HUES64 (cell line): ENCODE measurements around the gene TNS3.

Source experiments
- H3K27ac ChIP-seq: 2 replicates; pipeline ENCODE4 v1.7.0; 2013; ENCODE audit warnings: low read depth, low read length, inconsistent platforms
- H3K27me3 ChIP-seq: 2 replicates; pipeline ENCODE4 v1.6.1; 2013; ENCODE audit warnings: mild to moderate bottlenecking, low read length; ENCODE audit not compliant: insufficient read depth
- H3K36me3 ChIP-seq: 2 replicates; pipeline ENCODE4 v1.6.1; 2013; ENCODE audit warnings: mild to moderate bottlenecking, low read length; ENCODE audit not compliant: insufficient read depth
- H3K4me1 ChIP-seq: 2 replicates; pipeline ENCODE4 v1.6.1; 2013; ENCODE audit warnings: mild to moderate bottlenecking, low read length, moderate library complexity; ENCODE audit not compliant: insufficient read depth
- H3K4me3 ChIP-seq: 2 replicates; pipeline ENCODE4 v1.5.1; 2013; ENCODE audit warnings: mild to moderate bottlenecking, low read length, moderate library complexity
- H3K9ac ChIP-seq: 2 replicates; pipeline ENCODE4 v1.6.1; 2013; ENCODE audit warnings: mild to moderate bottlenecking, low read depth, low read length
- H3K9me3 ChIP-seq: 2 replicates; pipeline ENCODE4 v1.6.1; 2013; ENCODE audit warnings: low read depth, low read length; ENCODE audit not compliant: insufficient read depth
- WGBS: fragments of 150-250, 120-280 bp; methylation state at CpG from one replicate; pipeline ENCODE4 v1.1.7; 2013; ENCODE audit warnings: missing lambda C conversion rate; 5-methylcytosine and 5-hydroxymethylcytosine counted together

The TNS3 gene

DNA sequence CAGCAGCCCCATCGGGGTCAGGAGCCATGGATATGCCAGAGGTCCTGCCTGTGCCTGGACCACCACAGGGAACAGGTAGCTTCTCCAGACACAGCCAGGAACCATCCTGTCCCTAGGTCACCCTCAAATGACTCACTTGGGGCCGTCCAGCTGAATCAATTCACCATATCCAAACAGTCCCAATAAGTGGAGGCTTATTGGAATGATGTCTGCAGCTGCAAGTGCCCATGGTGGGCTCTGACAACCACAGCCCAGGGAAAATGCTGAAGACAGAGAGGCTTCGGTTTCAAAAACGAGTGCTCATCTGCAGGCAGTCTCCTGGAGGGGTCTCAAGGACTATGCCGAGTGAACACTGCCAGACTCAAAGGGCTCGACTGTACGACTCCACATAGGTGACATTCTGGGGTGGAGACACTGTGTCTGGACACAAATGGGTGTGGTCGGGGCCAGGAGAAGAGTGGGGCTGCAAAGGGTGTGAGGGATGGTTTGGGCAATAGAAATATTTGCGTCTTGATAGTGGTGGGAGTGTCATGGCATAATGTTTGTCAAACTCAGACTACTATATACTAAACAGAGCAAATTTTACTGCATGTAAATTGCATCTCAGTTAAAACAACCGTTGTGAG is 204.8 kb downstream of the TNS3 start:
- H3K27ac ChIP-seq: no peak overlapping the region
- no peak overlapping the region for H3K4me3 ChIP-seq
- no peaks in the 10 kb centered on the region for H3K36me3 ChIP-seq
- H3K9me3 ChIP-seq: no peaks in the 10 kb centered on the region
- H3K4me1 ChIP-seq: peaks cover 37% of the 10 kb centered on the region
- no peak overlapping the region for H3K9ac ChIP-seq
- no peaks in the 10 kb centered on the region for H3K27me3 ChIP-seq
- 93% methylated on average over 9 of the region's 10 CpGs for WGBS

DNA sequence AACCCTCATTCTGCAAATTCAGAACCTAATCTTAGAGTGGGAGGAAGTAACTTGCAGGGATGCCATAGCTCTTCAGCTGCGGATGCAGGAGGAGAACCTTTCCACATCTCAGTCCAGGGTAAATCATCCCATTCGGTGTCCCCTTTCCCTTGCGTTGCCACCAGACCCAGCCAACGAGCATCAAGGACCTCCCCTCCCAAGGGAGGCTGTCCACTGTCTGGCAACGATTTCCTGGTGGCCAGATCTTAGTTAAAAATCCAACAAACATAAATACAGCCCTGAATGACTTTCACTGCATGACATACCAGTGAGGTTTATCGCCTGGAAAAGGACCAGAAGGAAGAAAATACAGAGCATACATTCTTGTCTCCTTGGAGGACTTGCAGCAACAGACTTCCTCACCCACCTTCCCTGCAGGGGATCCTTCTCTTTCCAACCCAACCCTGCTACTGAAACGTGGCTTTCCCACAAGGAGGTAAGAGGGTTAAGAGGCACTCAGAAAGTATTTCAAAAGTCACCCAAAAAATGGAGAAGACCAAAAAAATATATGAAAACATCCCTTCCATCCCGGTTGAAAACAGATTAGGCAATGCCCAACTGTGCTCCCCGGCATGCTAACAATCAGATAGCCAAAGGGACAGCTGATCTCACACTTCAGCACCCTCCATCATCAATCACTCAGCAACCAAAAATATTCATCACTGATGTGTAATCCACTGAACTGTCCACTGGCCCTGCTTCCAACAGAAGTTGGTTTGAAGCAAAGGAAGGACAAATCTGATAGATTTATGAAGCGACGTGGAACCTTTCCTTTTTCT is 206.6 kb downstream of the TNS3 start:
- Histone ChIP-seq H3K9ac (no peak overlapping the region), H3K27me3 (no peaks in the 10 kb centered on the region), H3K4me1 (peaks cover 26% of the 10 kb centered on the region), H3K27ac (no peak overlapping the region), H3K9me3 (no peaks in the 10 kb centered on the region), H3K4me3 (no peak overlapping the region), H3K36me3 (no peaks in the 10 kb centered on the region)
- 91% methylated on average over 9 of the region's 11 CpGs for WGBS

DNA sequence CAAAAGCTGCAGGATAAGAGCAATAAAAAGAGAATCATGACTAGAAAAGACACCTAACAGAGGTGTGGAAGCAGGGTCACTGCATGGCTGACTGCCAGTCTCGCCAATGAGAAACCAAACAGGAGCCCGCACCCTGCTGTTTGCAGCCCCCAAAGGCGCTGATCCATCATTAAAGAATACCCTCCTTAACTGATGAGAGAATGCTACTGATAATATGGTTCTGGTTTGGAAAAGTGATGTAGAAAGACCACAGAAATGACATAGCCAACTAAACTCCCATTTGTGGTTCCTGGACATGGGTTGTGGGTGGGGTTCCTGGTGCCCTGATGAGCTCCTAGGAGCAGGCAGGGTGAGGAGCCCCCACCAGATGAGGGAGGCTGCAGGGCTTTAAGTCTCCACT is 207.4 kb downstream of the TNS3 start:
- H3K27me3 ChIP-seq: no peaks in the 10 kb centered on the region
- peaks cover 18% of the 10 kb centered on the region for H3K4me1 ChIP-seq
- no peaks in the 10 kb centered on the region for H3K36me3 ChIP-seq
- no peak overlapping the region for H3K27ac ChIP-seq
- no peak overlapping the region for H3K9ac ChIP-seq
- no peaks in the 10 kb centered on the region for H3K9me3 ChIP-seq
- no peak overlapping the region for H3K4me3 ChIP-seq
- WGBS: 97% methylated on average over 3 of the region's 3 CpGs

DNA sequence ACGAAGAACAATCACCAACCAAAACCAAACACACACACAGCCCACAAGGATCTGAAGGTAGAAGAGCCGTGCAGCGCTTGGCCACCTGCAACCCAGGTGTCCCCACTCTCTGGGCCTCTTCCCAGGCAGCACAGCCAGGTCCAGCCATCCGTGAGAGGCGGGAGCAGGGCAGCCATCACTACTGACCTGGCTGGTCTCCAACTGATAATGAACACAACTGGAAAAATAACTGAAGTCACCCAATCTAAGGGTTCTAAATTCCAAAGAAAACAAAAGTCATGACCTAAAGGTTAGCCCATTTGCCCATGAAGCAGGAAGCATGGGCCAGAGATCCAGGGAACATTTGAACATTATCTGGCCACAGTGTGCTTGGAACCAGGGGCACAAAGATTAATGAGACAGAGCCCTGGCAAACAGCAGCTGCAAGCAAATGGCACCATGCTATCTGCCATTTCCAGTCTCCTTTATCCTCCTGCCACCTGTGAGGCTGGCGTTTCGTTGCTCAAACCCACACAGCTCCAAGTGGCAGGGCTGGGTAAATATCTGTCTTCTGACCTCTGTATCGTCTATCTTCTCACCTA is 207.9 kb downstream of the TNS3 start:
- Histone ChIP-seq H3K36me3 (peaks cover 4% of the 10 kb centered on the region), H3K9me3 (no peaks in the 10 kb centered on the region), H3K27ac (no peak overlapping the region), H3K4me1 (peaks cover 12% of the 10 kb centered on the region), H3K4me3 (no peak overlapping the region), H3K27me3 (no peaks in the 10 kb centered on the region), H3K9ac (no peak overlapping the region)
- 92% methylated on average over 8 of the region's 8 CpGs for WGBS

DNA sequence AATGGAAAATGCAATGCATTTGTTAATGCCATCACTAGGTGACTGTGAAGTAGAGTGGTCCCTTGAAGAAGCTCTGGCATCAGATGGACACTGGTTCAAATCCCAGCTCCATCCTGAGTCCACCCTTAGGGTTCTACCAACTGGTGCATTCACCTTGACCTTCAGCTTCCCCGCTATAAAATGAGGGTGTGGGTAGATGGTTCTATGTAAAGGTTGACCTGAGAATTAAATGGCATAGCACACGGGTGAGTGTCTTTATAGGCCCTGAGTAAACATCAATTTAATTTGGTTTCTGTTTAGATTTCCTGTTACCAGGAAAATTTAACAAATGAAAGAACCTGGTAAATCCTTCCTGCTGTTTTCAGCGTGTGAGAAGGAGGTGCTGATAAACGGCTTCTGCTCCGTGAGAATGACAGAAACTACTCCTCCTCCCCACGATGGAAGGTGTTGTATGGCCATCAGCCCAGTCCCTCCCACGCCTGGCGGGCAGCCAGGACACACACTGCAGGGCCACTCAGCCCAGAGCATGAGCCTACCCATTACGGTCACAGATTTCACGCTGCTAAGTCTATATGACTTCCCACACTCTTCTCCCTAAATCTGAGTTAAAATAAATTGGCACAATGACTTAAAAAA is 210.1 kb downstream of the TNS3 start:
- no peak overlapping the region for H3K9ac ChIP-seq
- no peaks in the 10 kb centered on the region for H3K9me3 ChIP-seq
- H3K27ac ChIP-seq: no peak overlapping the region; the same call in 1 of the 2 replicates
- H3K27me3 ChIP-seq: no peaks in the 10 kb centered on the region
- no peak overlapping the region for H3K4me3 ChIP-seq
- H3K36me3 ChIP-seq: peaks cover 14% of the 10 kb centered on the region
- H3K4me1 ChIP-seq: peaks cover 12% of the 10 kb centered on the region
- WGBS: 31% methylated on average over 10 of the region's 10 CpGs

DNA sequence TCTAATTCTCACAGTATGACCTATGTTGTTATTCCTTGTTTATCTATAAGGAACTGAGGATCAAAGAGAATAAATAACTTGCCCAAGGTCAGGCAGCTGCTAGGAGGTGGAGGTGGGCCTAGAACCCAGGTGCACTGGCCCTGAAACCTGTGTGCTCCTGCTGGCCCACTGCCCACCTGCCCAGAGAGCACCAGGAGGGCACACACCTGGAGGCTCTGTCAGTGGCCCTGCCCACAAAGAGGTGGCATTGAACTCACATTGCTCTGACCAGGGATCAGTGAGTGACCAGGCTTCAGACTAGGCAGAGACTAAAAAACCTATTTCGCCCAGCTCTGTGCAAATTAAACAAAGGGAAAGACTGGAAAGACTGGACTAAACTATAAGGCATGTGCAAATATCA is 210.6 kb downstream of the TNS3 start:
- Histone ChIP-seq H3K4me1 (peaks cover 12% of the 10 kb centered on the region), H3K36me3 (peaks cover 14% of the 10 kb centered on the region), H3K27ac (no peak overlapping the region), H3K9me3 (no peaks in the 10 kb centered on the region), H3K9ac (no peak overlapping the region), H3K27me3 (no peaks in the 10 kb centered on the region), H3K4me3 (no peak overlapping the region)
- WGBS: 90% methylated on average over 1 of the region's 1 CpG

DNA sequence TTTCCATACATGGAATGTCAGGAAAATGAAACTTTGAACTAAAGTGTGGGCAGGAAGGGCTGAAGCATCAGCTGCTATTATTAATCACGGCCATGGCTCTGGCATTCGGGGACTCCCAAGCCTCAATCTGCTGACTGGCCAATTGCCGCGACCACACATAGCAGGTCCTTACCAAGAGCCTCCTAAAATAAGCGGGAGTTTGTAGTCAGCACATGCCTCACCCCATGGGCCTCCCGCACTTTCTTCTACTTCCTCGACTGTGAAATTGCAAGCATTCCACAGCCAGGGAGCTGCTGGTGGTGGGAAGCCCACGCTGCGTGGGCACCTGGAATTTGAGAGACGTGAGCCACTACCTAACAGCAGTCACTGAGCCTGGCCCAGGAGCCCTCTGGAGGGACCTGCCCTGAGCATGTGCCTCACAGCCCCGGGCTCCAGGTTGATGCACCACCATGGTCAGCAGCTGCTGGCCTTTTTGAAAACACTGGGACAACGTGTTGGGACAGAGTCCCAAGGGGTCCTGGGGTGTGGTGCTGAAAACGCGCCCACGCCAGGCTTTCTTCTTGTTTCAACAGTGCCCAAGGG is 211.4 kb downstream of the TNS3 start:
- H3K9me3 ChIP-seq: no peaks in the 10 kb centered on the region
- no peaks in the 10 kb centered on the region for H3K27me3 ChIP-seq
- peaks cover 14% of the 10 kb centered on the region for H3K36me3 ChIP-seq
- WGBS: 89% methylated on average over 15 of the region's 15 CpGs
- H3K9ac ChIP-seq: no peak overlapping the region
- H3K27ac ChIP-seq: no peak overlapping the region
- H3K4me1 ChIP-seq: peaks cover 12% of the 10 kb centered on the region
- H3K4me3 ChIP-seq: no peak overlapping the region

DNA sequence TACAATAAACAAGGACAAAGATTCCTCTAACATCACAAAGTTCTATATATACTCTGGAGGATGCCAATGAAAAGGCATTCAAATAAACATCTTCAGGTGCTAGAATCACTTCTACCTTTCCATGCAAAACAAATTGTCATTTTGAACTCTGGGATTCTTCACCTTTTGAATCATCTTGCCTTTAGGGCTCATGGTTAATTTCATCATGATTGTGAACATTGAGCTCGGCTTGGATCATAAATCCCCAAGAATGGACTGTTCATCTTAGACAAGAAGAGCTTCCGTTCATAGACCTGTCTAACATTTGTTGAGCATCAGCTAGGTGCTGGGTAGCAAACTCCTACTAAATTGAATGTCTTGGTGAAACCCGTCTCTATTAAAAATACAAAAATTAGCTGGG is 212.2 kb downstream of the TNS3 start:
- Histone ChIP-seq H3K4me1 (peaks cover 12% of the 10 kb centered on the region), H3K4me3 (no peak overlapping the region), H3K9me3 (no peaks in the 10 kb centered on the region), H3K27ac (no peak overlapping the region), H3K36me3 (peaks cover 14% of the 10 kb centered on the region), H3K9ac (no peak overlapping the region), H3K27me3 (no peaks in the 10 kb centered on the region)
- 95% methylated on average over 3 of the region's 3 CpGs for WGBS

DNA sequence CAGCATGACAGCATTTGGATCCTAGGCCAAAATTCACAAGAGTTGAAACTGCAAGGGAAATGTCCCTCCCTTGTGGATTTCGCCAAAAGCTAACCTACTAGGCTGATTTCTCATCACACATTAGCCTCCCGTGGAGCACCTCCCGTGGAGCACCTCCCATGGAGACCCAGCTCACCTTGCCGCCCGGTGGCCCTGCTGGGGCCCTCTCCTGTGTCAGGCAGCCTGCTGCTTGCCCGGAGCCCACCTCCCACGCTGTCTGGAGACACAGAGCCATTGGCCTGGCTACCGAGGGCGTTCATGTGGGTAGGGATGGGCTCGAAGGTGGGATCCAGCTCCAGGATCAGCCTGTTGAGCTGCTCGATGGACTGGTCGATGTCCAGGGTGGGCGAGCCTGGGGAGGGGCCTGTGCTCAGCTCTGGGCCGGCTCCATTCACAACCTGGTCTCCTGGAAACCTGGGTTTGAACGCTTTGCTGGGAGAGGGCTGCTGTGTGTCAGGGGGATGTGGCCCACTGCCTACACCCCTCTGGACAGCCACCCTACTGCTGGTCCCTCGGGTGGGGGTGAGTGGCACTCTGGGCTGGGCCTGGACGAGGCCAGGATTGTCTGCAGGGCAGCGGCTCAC is 213.6 kb downstream of the TNS3 start:
- Histone ChIP-seq H3K9ac (no peak overlapping the region), H3K4me3 (no peak overlapping the region), H3K9me3 (no peaks in the 10 kb centered on the region), H3K27ac (no peak overlapping the region), H3K27me3 (no peaks in the 10 kb centered on the region), H3K36me3 (peaks cover 14% of the 10 kb centered on the region), H3K4me1 (peaks cover 12% of the 10 kb centered on the region)
- WGBS: 96% methylated on average over 18 of the region's 18 CpGs

DNA sequence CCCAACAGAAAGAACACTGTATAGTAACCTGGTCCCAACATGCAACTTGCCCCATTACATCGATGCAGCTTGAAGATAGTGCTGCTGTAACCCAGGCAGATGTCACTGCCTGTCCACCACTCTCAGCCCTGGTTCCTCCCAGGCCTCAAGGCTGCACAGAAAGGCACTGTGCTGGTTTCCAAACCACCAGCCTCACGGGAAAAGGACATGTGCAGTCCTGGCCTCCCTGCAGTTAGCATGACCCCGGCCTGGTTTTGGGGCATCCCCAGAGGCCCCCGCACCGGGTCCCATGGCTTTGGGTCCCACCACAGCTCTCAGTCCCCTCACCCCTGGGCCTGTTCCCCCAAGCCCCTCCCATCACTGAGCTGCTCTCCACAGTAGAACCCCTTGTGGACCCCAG is 214.5 kb downstream of the TNS3 start:
- whole genome bisulfite sequencing: 76% methylated on average over 5 of the region's 5 CpGs
- H3K9me3 ChIP-seq: no peaks in the 10 kb centered on the region
- no peak overlapping the region for H3K4me3 ChIP-seq
- H3K27ac ChIP-seq: no peak overlapping the region
- no peak overlapping the region for H3K9ac ChIP-seq
- H3K27me3 ChIP-seq: no peaks in the 10 kb centered on the region
- peaks cover 14% of the 10 kb centered on the region for H3K36me3 ChIP-seq
- H3K4me1 ChIP-seq: peaks cover 8% of the 10 kb centered on the region
